HG02623 (cell line): ENCODE measurements around the gene MPP1.
"Not testable (repeated sequence)": the region's sequence is repeated elsewhere in the genome, so short reads cannot be mapped to it uniquely, and the experiment has no call there.

ENCODE experiments used
- ATAC-seq: cut with Tn5 transposase; IDR thresholded peaks from one replicate; pipeline ENCODE4 v1.9.1; 2021; ENCODE audit warnings: moderate library complexity; ENCODE audit not compliant: unreplicated experiment

MPP1 gene

GRCh38 chrX:154804957-154805695 is at the start of gene MPP1:
TSS of gene MPP1 (minus strand) at chrX:154805485. CDS start at chrX:154805373, 112 bp downstream.
- peak; percentile 84 for ATAC-seq

- ATAC-seq, result no peak
Measured at GRCh38 chrX:154850957-154851611, 45.8 kb upstream of the MPP1 start.

GRCh38 chrX:154840856-154841255 is 35.6 kb upstream of the MPP1 start:
- no peak for ATAC-seq

GRCh38 chrX:154836163-154836562 is 30.9 kb upstream of the MPP1 start:
- ATAC-seq, result no peak

GRCh38 chrX:154834562-154834961 is 29.3 kb upstream of the MPP1 start, which contains the start of gene SMIM9:
TSS of gene SMIM9 (minus strand) at chrX:154834662. CDS start at chrX:154830856, 3,806 bp downstream.
- ATAC-seq, result no peak

- ATAC-seq, result no peak
Measured at GRCh38 chrX:154833746-154834274, 28.5 kb upstream of the MPP1 start.

GRCh38 chrX:154829926-154830442 is 24.7 kb upstream of the MPP1 start:
- no peak for ATAC-seq

GRCh38 chrX:154829134-154829533 is 23.8 kb upstream of the MPP1 start:
- ATAC-seq, result no peak

GRCh38 chrX:154828016-154828408 is 22.7 kb upstream of the MPP1 start:
- ATAC-seq, result no peak

- peak; percentile 92 for ATAC-seq
Measured at GRCh38 chrX:154827194-154828015, 22.1 kb upstream of the MPP1 start.

GRCh38 chrX:154825586-154825985 is 20.3 kb upstream of the MPP1 start:
- not testable (repeated sequence) for ATAC-seq

- ATAC-seq, result no peak
Measured at GRCh38 chrX:154824638-154825037, 19.4 kb upstream of the MPP1 start.

GRCh38 chrX:154822029-154822428 is 16.7 kb upstream of the MPP1 start:
- ATAC-seq, result no peak

- no peak for ATAC-seq
Measured at GRCh38 chrX:154821523-154821922, 16.2 kb upstream of the MPP1 start.

GRCh38 chrX:154819771-154820341 is 14.6 kb upstream of the MPP1 start:
- no peak for ATAC-seq

GRCh38 chrX:154818916-154819770 is 13.9 kb upstream of the MPP1 start:
- no peak for ATAC-seq

GRCh38 chrX:154817048-154817618 is 11.8 kb upstream of the MPP1 start:
- not testable (repeated sequence) for ATAC-seq

GRCh38 chrX:154816326-154816898 is 11.1 kb upstream of the MPP1 start:
- ATAC-seq, result not testable (repeated sequence)

- no peak for ATAC-seq
Measured at GRCh38 chrX:154815274-154815818, 10.1 kb upstream of the MPP1 start.
